Heart right ventricle (tissue), 16 donors: ENCODE results near the gene GLRA2. TPM values are rescaled to one million over a fixed set of nuclear protein-coding genes. Genes with fewer than 3 reads are reported as not detected.

Experiments
- ATAC-seq, 8 donors: fragments of 200-7000 bp; cut with Tn5 transposase; one replicate each; pipeline ENCODE4 v1.9.1; 2020; ENCODE audit warnings: mild to moderate bottlenecking in 8 of 8, moderate library complexity in 8 of 8, moderate number of reproducible peaks in 1 of 8
- DNase-seq, 2 donors: peaks; one replicate each; pipeline ENCODE4 v3.0.0-alpha.2; 2020
- H3K27ac ChIP-seq, 10 donors: fragments of 200-600 bp; sonication (generic) in 2 of 10; one replicate each; pipeline versions ENCODE4 v1.5.0 to v1.8.0; 2020 to 2022; ENCODE audit warnings: mild to moderate bottlenecking in 3 of 10
- H3K27me3 ChIP-seq, 7 donors: fragments of 200-600 bp; one replicate each; pipeline ENCODE4 v1.8.0; 2021 to 2022; ENCODE audit warnings: mild to moderate bottlenecking in 2 of 7
- H3K36me3 ChIP-seq, 9 donors: fragments of 200-600 bp; sonication (generic) in 1 of 9; one replicate each; pipeline versions ENCODE4 v1.5.0 to v1.8.0; 2020 to 2022; ENCODE audit warnings: mild to moderate bottlenecking in 2 of 9
- H3K4me1 ChIP-seq, 9 donors: fragments of 200-600 bp; sonication (generic) in 1 of 9; one replicate each; pipeline versions ENCODE4 v1.5.0 to v1.8.0; 2020 to 2022; ENCODE audit warnings: mild to moderate bottlenecking in 4 of 9
- H3K4me3 ChIP-seq, 10 donors: fragments of 200-600 bp; sonication (generic) in 2 of 10; one replicate each; pipeline versions ENCODE4 v1.5.0 to v1.8.0; 2020 to 2022; ENCODE audit warnings: mild to moderate bottlenecking in 7 of 10, moderate library complexity in 2 of 10
- H3K9me3 ChIP-seq, 11 donors: fragments of 200-600 bp in 10 of 11; sonication (generic) in 2 of 11; one replicate each; pipeline versions ENCODE4 v1.5.0 to v1.8.0; 2013 to 2022; ENCODE audit warnings: mild to moderate bottlenecking in 2 of 11, control low read depth in 1 of 11, moderate library complexity in 1 of 11
- WGBS, 2 donors: extraction: QIAGEN DNeasy Blood & Tissue Kit; methylation state at CpG; one replicate each; pipeline ENCODE4 v1.1.7; 2013; ENCODE audit warnings: inconsistent platforms in 1 of 2; 5-methylcytosine and 5-hydroxymethylcytosine counted together
- intact Hi-C, 10 donors: fragments of 100-400 bp; cut with DNase I; formaldehyde crosslinking; loops; one replicate each; pipeline versions ENCODE4 v1.11.1 to v1.14.2; 2022
- polyA plus RNA-seq, 2 donors: library from polyadenylated mRNA; stranded (reverse); fragments of 200-250 nt; gene quantifications; one replicate each; pipeline ENCODE4 v1.2.3, GENCODE V29; 2013
- total RNA-seq, 10 donors: library from RNA; stranded (reverse); fragmentation: NEBNext Ultra II Directional in 3 of 10; extraction: Animal tissue kit (Norgen Biotek cat#: 25700) in 3 of 10; gene quantifications; one replicate each; pipeline versions ENCODE4 v1.2.1 to v1.2.4, GENCODE V29; 2021 to 2023
- TF ChIP-seq, protein P1 (sequence below), 9 donors: fragments of 200-600 bp; sonication (generic) in 2 of 9; IDR thresholded peaks; one replicate each; pipeline versions ENCODE4 v1.5.0 to v1.8.0; 2021 to 2022; ENCODE audit warnings: antibody characterized with exemption in 9 of 9, mild to moderate bottlenecking in 5 of 9, moderate library complexity in 1 of 9
- donor health status: Arrhythmogenic right ventricular cardiomyopathy.
- donor health status: ischemic (EF 13 %, LVEDD 7.1; RV severe dilation, severe dysfunction).
- donor health status: healthy with polysubstance abuse.
- donor health status: DM: no; HTN: yes; CAD: no.
- donor health status: DM: no; HTN: no; CAD: no.
- donor health status: ischemic (EF 25% LVEDD 6.9; RV normal size, moderate dysfunction).
- donor health status: ischemic (EF 25% LVEDD 5.7; RV mildly dilated, moderate dysfunction).
- donor health status: healthy.
- donor health status: DM: yes; HTN: yes; CAD: no.
- donor health status: Ischemic cardiomyopathy.
- donor health status: ischemic (EF 35%, LVEDD 5.7; RV mildly dilated, moderate dysfunction).
- donor health status: nonischemic (EF 11% LVEDD 7.7; RV severe dilation, severe dysfunction).
- donor health status: DM: yes; HTN: yes; CAD: no.
- donor health status: PGD.
- donor health status: ischemic (EF 29% LVEDD 5.4; RV normal size, mild dysfunction).
- donor health status: nonischemic (EF 23%, LVEDD 6.1; RV moderate dilation, normal function).

GLRA2 gene
- total and polyA plus RNA-seq, 12 donors, result not detected

DNA sequence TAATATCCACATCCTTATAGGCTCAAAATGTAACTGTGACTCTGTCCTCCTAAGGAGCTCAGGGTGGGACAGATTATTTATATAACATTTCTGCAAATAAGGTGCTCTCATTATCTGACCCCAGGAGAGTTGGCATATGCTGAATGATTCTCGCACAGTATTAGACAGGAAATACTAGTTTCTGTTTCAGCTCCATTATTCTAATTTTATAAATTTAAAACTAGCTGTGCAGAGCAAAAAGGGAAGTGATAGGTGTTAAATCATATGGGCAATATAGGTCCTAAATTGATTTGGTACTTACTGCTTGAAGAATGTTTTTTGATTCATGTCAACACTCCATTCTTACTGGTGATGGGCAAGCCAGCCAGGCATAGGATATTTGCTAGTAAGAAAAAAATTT lies 141.5 kb downstream of the GLRA2 start:
- H3K36me3 ChIP-seq, result no peaks in the 10 kb centered on the region
- TF ChIP-seq, protein P1, sequence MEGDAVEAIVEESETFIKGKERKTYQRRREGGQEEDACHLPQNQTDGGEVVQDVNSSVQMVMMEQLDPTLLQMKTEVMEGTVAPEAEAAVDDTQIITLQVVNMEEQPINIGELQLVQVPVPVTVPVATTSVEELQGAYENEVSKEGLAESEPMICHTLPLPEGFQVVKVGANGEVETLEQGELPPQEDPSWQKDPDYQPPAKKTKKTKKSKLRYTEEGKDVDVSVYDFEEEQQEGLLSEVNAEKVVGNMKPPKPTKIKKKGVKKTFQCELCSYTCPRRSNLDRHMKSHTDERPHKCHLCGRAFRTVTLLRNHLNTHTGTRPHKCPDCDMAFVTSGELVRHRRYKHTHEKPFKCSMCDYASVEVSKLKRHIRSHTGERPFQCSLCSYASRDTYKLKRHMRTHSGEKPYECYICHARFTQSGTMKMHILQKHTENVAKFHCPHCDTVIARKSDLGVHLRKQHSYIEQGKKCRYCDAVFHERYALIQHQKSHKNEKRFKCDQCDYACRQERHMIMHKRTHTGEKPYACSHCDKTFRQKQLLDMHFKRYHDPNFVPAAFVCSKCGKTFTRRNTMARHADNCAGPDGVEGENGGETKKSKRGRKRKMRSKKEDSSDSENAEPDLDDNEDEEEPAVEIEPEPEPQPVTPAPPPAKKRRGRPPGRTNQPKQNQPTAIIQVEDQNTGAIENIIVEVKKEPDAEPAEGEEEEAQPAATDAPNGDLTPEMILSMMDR (IDR thresholded peaks at IDR 0.05), result no peak
- ATAC-seq (no peak), DNase-seq (no peak)
- 47 to 73% methylated on average over 1 of the region's 1 CpG for WGBS, 2 donors
- no peaks in the 10 kb centered on the region for H3K4me1 ChIP-seq
- H3K4me3 ChIP-seq, result no peak overlapping the region
- intact Hi-C loops, result no loop called here
- no peaks in the 10 kb centered on the region for H3K9me3 ChIP-seq
- H3K27me3 ChIP-seq, result no peaks in the 10 kb centered on the region
- H3K27ac ChIP-seq, result no peak overlapping the region

DNA sequence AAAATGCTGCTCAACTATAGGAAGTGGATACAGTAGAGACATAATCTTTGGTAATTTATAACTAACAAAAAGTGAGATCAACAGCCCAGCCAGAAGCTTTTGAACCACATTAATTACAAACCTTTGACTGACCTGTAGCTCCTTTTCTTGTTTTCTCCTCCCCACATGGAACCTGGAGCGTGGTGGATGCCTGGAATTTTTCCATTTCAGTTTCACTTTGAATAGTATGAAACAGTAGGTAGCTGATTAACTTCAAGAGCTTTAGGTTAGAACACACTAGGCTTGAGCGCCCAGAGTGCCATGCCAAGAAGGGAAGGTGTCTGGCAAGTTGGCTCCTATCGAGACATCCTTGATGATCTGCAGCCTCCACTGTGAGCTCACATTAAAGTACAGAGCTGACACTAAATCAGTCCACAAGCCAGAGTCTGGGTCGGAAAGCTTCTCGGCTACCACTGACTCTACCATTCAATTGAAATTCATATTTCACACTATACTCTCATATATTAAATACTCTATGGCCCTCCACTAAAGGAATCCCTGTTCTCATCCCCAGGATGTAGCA lies 143.4 kb downstream of the GLRA2 start:
- H3K27ac ChIP-seq, result no peak overlapping the region
- TF ChIP-seq, protein P1 (IDR thresholded peaks at IDR 0.05), result no peak
- DNase-seq (no peak), ATAC-seq (no peak)
- no peaks in the 10 kb centered on the region for H3K27me3 ChIP-seq
- no peaks in the 10 kb centered on the region for H3K36me3 ChIP-seq
- no peaks in the 10 kb centered on the region for H3K9me3 ChIP-seq
- no peaks in the 10 kb centered on the region for H3K4me1 ChIP-seq
- 89 to 94% methylated on average over 5 of the region's 5 CpGs for WGBS, 2 donors
- intact Hi-C loops, result no loop called here
- no peak overlapping the region for H3K4me3 ChIP-seq

DNA sequence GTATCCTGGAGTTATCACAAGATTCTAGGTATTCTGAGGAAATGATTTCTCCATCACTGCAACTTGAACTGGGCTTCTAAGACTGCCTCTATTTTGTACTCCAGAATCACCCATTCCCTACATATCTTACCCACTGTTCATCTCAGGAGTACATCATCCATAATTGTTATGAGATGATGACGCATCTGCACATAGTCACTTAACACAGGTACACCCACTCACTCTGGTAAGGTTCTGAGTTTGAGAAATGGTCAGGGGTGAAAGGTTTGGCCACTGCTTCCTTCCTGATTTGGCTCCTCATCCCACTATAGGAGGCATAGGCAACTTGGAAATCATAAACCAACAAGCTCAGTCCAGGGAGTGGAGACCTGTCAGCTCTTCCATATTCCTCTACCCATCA lies 143.9 kb downstream of the GLRA2 start:
- intact Hi-C loops, result no loop called here
- Histone ChIP-seq H3K36me3 (no peaks in the 10 kb centered on the region), H3K27me3 (no peaks in the 10 kb centered on the region), H3K4me3 (no peak overlapping the region), H3K4me1 (no peaks in the 10 kb centered on the region), H3K9me3 (no peaks in the 10 kb centered on the region), H3K27ac (no peak overlapping the region)
- TF ChIP-seq, protein P1 (IDR thresholded peaks at IDR 0.05), result no peak
- WGBS, 2 donors, result 92 to 94% methylated on average over 1 of the region's 1 CpG
- ATAC-seq (no peak), DNase-seq (no peak)

DNA sequence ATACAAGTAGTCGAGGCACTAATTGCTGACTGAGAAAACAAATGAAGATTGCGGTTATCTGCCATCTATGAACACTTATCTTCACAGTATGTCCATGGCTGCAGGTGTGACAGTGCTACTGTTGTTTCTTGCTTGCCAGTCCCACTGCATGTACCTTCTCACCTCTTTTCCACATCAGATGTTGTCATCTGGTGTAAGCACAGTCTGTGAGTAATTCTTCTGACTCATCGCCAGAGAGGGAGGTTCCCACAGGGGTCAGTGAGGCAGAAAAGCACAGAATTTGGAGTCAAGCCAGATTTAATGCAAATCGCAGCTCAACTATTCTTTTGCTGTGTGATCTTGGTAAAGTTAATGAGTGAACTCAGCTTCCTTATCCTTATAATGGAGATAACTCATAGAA lies 144.4 kb downstream of the GLRA2 start:
- ATAC-seq, result no peak
- Histone ChIP-seq H3K36me3 (no peaks in the 10 kb centered on the region), H3K9me3 (no peaks in the 10 kb centered on the region), H3K4me1 (no peaks in the 10 kb centered on the region), H3K27me3 (no peaks in the 10 kb centered on the region), H3K4me3 (no peak overlapping the region), H3K27ac (no peak overlapping the region)
- intact Hi-C loops, result no loop called here
- no peak for DNase-seq
- 56 to 64% methylated on average over 4 of the region's 4 CpGs for WGBS, 2 donors
- TF ChIP-seq, protein P1 (IDR thresholded peaks at IDR 0.05), result no peak
